KBM-7 (cell line): ENCODE measurements around the gene POMZP3.
"Not testable (repeated sequence)": the region's sequence is repeated elsewhere in the genome, so short reads cannot be mapped to it uniquely, and the experiment has no call there.

Source experiments
- DNase-seq: peaks from one replicate; pipeline ENCODE4 v3.0.0-alpha.2; 2015
- in situ Hi-C: fragments of 300-500 bp; cut with MboI; formaldehyde crosslinking; loops from 2 replicates; pipeline ENCODE4 v1.14.3; 2020; ENCODE audit warnings: low sequenced_read_pairs, low pct_unique_long_range_greater_than_20kb, mixed read lengths

POMZP3 gene

DNA sequence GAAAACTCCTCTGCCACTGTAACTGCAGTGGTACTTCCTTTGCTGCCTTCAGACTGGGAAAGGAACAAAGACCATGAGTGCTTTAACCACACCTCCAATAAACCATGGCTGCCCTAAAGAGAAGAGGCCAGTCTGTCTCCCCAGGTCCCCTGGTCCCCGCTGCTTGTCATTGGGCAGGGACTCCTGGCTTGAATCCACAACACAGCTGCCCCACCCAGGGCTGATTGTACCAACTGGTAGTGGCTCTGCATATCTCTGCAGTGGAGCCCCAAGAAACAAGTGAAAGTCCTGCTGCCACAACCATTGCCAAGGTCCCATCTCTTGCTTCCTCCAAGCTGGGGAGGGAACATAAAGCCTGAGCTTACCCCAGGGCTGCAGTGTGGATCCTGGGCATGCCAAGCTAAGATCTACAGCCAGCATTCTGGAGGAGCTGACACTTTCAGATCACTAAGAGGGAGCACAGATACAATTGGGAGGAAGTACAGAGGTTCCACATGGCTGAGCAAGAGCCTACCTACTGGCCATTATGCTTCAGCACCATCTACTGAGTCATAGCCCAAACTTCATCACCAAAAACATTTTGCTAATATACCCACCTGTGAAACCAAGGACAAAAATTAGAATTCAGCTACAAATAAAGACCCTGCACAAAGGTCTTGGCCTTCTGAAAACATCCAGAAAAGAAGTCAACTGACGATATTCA is 35.3 kb downstream of the POMZP3 start:
- in situ Hi-C loops, result not testable (repeated sequence)
- DNase-seq, result peak; percentile 70

DNA sequence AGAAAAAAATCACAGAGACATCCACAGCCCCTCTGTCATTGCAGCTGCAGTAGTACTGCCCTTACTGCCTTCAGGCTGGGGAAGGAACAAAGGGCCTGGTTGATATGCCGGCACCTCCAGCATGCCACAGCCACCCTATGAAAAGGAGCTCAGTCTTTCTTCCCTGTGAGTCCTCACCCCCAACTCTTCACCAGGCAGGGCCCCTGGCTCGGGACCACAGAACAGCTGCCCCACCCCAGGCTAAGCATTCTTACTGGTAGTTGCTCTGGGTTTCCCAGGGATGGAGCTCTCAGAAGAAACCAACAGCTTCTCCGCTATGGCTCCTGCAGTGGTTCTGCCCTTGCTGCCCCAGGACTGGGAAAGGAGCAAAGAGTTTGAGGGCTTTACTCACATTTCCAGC is 36.0 kb downstream of the POMZP3 start:
- in situ Hi-C loops, DNase-seq: not testable (repeated sequence)

DNA sequence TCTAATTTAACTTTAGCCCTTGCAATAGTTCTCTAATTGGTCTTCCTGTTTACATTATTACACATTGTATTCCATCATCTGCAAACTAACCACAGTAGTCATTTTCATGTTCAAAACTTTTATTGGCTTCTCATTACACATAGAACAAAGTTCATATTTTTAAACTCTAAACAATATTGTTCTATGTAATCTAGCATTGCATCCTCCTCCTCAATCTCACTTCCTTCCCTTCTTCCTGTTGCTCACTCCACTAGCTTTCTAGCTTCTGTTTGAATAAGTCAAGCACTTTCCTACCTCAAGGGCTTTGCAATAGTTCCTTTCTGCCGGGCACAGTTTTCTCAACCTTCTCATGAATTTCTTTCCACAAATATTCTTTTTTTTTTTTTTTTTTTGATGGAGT is 38.5 kb downstream of the POMZP3 start:
- in situ Hi-C loops, result not testable (repeated sequence)

DNA sequence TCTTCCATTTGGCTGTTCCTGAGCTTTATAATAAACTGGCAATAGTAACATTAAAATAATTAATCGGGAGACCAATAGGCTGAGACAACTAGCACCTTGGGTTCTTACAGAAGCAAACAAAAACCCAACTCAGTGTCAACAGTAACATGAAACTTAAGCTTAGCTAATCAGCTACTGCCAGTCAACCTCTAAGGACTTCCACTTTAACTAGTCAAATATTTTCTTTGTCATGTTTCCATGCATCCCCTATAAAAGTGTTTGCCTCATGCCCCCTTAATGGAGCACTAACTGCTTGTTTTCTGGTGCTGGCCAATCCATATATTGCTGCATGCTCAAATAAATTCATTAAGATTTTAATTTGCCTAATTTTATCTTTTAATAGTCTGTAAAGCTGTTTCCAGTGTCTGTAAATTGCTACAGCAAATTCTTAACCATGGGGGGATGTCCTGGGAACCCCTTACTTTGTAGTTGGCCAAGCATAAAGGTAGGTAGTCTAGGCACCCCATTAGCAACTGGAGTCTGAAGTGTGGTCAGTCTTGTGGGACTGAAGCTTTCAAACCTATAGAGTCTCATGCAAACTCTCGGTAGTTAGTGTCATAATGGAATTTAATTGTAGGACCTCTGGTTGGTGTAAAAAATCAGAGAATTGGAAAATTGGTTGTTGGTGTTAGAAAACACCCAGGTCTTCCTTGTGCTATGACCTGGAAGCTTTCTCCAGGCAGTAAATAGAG is 40.3 kb downstream of the POMZP3 start:
- DNase-seq, in situ Hi-C loops: not testable (repeated sequence)

More for the DNA sequence above, 38.5 kb downstream of the POMZP3 start:
- DNase-seq, result not testable (repeated sequence)

DNA sequence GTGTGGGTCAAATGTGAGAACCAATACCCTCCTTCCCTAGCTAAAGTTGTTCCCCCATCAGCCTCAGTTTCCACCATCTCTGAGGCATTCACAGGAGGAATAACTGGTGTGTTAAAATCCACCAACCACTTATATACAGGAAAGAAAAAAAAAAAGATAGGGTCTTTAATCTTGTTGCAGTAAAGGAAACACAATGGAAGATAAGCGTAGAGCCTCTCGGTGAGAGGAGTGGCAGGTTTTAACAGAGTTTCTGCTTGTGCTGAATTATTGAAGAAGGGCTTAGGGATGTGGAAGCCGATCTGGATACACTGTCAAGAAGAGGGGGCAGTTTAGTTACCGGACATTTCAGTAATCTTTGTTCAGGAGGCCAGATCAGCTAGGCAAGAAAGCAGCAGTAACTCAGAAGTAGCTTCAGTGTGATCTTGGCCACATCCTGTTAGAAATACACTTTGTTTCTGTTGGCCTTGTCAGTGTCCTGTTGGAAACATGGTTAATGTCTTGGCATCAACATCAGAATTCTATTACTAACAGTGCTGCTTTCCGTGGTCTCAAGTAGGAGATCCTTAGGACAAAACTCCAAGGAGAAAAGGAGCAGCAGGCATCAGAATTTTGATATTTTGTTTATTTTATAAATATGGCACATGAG is 43.3 kb downstream of the POMZP3 start:
- in situ Hi-C loops, DNase-seq: not testable (repeated sequence)

DNA sequence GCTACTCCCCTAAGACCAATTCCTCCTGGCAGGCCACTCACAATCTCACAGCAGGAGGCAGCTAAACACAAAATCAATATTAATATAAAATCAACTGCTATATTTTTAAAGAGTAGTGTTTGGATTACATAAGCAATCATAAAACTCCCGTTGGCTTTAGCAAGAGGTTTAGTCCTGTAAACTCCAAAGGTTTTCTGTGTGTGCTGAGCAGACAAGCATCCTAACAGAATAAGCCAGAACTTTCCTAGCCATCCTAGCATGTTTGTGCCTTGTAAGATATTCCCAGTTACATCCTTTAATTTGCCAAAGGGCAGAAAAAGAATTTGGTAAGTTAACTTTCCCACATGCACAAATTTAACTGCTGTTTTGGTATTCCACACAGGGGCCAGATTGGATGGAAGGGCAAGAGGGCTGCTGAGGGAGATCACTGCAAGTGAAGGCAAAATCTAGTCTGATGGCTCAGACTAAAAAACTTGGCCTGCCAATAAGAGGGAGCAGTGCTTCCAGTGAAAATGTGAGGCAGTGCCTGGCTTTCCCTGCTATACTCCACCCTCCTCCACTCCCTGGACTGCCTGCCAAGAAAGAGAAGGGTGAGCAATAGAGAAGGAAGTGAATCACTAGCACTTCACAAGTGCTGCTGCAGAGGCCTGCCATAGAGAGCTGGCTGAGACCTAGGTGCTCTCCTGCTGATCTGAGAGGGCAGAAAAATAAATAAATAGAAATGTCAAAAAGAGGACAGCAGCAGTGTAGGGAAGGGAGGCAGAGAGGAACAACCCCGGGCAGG is 44.0 kb downstream of the POMZP3 start:
- in situ Hi-C loops, result not testable (repeated sequence)
- DNase-seq, result peak; percentile 15

DNA sequence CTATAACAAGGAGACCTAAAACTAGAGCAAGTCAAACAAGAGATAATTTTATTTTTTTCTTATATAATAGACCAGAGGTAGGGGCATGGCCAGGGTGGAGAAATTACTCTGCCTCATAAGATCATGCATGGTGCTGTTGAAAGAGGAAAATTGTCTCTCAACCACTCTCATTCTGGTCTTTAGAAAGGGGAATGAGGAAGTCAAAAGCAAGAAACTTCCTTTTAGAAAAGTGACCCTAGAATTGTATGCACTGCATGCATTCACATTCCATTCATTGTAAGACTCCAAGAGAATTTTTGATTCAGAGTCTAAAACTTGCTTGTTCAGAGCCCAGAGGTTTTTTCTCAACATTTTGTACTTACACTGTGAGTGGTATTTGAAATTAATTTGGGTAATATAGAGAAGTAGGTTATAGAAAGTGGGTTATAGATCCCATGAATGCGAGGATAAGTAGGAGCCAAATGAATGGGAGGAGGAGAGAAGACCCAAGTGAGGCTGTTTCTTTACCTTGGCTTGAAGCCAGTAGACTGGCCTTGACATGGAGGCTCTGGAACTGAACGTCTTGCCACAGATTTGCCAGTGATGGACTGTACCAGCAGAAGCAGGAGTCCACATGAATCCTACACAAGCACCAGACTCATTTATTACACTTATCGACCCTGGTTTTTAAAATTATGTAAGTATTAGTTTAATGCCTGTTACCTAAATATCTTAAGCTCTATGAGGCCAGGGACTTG is 51.0 kb downstream of the POMZP3 start:
- in situ Hi-C loops, DNase-seq: not testable (repeated sequence)

DNA sequence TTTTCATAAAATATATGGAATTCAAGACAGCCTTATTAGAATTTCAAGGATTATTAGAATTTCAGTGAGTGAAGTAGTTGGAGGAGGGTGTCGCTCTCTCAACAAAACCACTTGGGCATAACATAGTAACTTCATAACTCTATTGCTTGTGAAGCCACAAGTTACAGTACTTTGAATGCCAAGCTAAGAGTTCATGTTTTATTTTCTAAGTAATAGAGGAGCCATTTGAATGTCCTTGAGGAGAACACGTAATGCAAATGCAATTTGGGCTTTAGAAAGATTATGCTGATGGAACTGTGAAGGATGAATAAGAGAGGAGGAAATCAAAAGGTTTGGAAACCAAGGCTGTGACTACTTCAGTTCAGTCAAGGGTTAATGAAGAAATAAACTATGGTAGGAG is 51.6 kb downstream of the POMZP3 start:
- in situ Hi-C loops, DNase-seq: not testable (repeated sequence)

DNA sequence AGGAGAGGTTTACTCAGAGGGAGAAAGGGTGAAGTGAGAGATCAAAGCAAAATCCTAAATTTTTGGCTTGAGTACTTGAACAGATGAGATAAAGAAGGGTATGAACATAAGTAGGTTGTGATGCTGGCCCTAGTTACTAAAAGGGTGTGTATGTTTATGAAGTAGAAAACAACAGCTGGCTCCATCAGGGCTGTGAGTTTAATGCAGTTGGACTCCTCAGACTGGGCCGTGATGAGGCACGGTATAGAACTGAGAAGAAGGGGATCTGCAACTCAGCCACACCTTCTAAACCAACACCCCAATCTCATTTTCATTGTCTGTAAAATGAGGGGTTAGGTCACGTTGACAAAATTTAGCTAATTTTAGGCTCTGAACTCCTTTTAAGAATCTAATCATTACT is 54.8 kb downstream of the POMZP3 start:
- DNase-seq, in situ Hi-C loops: not testable (repeated sequence)

DNA sequence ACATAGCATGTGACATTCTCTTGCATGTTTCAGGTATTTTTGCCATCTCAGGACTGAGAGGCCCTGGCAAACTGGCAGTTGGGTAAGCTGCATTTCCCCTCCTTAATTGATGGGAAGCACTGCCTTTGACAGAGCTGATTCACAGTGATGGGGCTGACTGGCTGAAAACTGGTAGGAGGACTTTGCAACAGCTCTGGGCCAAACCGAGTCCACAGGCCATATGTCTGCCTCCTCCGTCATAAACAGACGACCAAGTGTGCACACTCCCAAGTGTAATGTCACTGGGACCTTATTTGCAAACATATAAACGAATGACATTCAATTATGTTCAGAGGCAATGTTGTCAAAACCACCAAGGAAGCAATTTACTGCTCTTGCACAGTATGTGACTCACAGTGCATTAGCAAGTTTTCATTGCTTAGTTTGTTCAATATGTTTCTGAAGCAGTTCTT is 56.7 kb downstream of the POMZP3 start:
- DNase-seq, in situ Hi-C loops: not testable (repeated sequence)

DNA sequence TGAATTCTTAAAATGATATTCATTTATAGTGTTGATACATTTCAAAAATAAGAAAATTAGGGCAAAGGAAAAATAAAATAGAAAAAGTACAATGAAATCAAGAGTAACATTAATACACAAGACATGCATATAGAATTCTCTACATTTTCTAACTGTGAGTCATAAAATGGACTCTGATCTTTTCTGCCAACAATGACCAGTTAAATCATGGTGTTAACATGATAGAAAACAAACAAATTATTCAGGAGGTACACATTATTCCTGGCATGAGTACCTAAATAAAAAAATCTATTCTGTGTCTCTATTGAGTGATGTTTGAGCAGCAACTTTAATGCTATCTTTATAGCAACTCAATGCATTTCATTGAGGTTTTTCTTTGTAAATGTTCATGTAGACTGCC is 58.3 kb downstream of the POMZP3 start:
- DNase-seq, in situ Hi-C loops: not testable (repeated sequence)

DNA sequence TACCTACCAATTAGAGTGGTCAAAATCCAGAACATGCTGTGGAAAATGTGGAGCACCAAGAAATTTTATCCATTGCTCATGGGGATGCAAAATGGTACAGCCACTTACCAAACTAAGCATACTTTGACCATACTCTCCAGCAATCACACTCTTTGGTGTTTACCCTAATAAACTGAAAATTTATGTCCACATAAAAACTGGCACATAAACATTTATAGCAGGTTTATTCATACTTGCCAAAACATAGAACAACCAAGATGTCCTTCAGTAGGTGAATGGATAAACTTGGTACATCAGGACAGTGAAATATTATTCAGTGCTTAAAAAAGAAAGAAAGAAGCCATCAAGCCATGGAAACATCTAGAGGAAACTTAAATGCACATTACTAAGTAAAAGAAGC is 59.3 kb downstream of the POMZP3 start:
- DNase-seq, in situ Hi-C loops: not testable (repeated sequence)

DNA sequence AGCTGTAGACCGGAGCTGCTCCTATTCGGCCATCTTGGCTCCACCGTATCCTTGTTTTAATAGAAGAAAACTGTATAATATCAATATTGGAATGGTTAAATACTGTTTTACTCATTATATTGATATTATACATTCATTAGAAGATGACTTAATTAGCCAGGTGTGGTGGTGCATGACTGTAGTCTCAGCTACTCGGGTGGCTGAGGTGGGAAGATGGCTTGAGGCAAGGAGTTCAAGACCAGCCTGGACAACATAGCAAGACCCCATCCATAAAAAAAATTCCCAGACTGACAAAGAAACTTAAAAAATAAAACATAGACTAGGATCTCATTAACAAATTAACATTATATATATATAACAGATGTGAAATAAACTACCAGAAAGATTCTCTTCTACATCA is 59.8 kb downstream of the POMZP3 start:
- DNase-seq, in situ Hi-C loops: not testable (repeated sequence)

DNA sequence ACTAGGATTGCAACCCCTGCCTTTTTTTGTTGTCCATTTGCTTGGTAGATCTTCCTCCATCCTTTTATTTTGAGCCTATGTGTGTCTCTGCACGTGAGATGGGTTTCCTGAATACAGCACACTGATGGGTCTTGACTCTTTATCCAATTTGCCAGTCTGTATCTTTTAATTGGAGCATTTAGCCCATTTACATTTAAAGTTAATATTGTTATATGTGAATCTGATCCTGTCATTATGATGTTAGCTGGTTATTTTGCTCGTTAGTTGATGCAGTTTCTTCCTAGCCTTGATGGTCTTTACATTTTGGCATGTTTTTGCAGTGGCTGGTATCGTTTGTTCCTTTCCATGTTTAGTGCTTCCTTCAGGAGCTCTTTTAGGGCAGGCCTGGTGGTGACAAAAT is 62.1 kb downstream of the POMZP3 start:
- DNase-seq, in situ Hi-C loops: not testable (repeated sequence)

DNA sequence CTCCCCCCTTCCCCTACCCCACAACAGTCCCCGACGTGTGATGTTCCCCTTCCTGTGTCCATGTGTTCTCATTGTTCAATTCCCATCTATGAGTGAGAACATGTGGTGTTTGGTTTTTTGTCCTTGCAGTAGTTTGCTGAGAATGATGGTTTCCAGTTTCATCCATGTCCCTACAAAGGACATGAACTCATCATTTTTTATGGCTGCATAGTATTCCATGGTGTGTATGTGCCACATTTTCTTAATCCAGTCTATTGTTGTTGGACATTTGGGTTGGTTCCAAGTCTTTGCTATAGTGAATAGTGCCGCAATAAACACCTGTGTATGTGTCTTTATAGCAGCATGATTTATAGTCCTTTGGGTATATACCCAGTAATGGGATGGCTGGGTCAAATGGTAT is 65.7 kb downstream of the POMZP3 start:
- DNase-seq, in situ Hi-C loops: not testable (repeated sequence)

DNA sequence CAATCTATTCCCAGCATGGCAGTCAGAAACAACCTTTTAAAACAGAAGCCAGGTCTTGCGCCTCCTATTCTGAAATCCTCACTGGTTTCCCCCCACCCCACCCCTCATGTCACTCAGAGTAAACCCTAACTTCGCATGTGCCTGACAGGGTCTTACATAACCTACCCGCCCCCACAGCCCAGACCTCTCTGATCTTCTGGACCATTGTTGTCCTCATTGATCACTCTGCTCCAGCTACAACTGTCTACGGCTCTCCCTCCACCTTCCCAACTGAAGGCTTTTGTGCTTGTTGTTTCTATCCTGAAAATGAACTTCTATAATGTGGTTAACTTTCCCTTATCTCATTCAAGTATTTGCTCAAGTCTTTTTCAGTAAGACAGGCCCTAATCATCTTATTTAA is 66.9 kb downstream of the POMZP3 start:
- in situ Hi-C loops, DNase-seq: not testable (repeated sequence)
